Astrocyte (in vitro differentiated cells and primary cell): ENCODE results near the gene NIPBL.

Experiments
- CTCF ChIP-seq: IDR thresholded peaks from 2 replicates; pipeline ENCODE4 v1.5.1; 2011; ENCODE audit warnings: low read depth, mild to moderate bottlenecking, inconsistent platforms, low read length, moderate library complexity; ENCODE audit not compliant: insufficient read depth
- EZH2 ChIP-seq: IDR thresholded peaks from 2 replicates; pipeline ENCODE4 v1.6.1; 2012; ENCODE audit warnings: mild to moderate bottlenecking, low read length, inconsistent platforms; ENCODE audit not compliant: insufficient read depth

- TF ChIP-seq CTCF = no peak
- no peak for TF ChIP-seq EZH2
Observed at GRCh38 chr5:36841677-36842076, 34.9 kb upstream of the NIPBL start.
